GM04504 (cell line): Measurements from ENCODE around the gene MSRB1.

Experiments
- DNase-seq: peaks from one replicate; pipeline ENCODE4 v3.0.0-alpha.2; 2012; ENCODE audit warnings: low read depth

MSRB1 gene

DNA sequence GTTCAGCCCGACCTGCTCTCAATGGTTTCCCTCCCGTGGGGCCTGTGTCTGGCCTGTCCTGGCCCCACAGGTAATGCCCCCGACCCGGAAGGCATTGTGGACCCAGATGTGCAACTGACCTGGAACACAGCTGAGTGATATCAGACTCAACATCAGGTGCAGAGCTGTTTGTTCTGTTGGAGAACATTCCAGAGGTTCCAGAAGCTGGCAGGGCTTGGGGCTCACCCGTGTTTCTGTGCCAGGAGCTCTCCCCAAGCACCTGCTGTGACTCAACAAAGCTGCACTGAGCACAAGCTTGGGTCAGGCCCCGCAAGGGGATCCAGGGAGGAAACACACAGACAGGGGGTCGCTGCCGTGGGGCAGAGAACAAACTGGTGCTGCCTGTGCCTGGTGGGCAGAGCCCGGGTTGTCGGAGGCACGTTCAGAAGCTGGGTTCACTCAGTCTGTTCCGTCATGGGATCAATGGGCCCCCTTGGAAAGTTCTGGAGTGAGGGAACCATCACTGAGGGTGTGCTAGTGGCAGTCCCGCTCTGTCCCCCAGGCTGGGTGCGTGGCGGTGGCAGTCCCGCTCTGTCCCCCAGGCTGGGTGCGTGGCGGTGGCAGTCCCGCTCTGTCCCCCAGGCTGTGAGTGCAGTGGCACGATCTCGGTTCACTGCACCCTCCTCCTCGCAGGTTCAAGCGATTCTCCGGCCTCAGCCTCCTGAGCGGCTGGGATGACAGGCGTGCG is 46.9 kb downstream of the MSRB1 start:
- DNase-seq = no peak

DNA sequence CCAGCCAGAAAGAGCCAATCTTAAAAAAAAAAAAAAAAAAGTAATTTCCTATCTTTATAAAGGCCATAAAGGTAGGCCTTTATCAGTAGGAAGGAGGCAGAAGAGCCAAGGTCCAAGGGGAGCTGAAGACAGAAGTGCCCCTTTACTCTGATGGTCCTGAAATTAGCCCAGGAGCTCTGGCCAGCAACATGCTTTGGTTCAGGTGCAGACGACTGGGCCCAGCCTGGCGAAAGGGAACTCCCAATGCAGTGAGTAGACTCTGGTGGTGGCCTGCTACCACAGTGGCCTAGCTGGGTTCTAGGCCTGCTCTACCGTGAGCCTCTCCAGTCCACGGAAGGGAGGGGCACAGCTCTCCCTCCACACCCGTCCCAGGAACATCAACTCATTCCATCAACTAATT is 47.9 kb downstream of the MSRB1 start:
- DNase-seq = no peak

DNA sequence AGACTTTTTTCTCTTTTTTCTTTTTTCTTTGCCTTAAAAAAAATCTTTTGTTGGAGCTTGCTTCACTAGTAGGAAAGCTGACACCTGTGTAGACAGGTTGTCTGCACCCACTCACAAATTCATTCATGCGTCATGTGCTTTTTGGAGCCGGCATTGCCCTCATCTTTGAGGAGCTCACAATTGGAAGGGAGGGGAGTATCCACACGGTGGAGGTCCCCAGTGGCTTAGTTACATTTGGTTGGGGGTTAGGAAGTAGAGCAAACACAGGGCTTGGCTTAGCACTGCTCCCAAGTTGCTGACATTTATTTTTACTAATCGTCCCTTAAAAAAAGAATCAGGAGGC is 52.3 kb downstream of the MSRB1 start:
- DNase-seq = no peak

DNA sequence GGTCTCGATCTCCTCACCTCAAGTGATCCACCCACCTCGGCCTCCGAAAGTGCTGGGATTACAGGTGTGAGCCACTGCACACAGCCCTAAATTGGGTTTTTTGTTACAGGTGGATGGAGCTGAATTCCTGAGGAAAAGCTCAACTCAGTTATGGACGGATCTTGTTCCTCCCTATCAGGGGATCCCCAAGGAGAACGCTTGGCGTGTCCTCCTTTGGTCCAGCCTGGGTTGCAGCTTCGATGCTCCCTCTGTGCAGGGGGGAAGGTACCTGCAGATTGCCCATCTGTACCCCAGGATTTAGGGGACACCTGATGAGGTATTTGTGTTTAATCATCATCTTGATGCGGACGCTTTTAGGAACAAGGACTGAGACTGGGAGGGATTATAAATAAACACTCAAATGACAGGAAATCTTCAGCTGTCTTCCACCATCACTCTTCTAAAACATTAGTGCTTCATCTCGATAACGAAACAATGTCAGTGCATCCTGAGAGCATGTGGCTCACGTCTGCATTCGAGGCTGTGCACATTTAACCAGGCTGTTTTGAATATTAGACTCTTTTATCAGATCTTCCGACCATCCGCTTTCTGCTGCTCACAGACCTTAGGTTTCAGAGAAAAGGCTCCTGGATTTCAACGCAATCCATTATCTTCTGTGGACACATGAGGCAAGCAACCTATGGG is 52.8 kb downstream of the MSRB1 start:
- DNase-seq = no peak
